OCI-LY3 (cell line): ENCODE results near the gene NPHP4.

Experiments used
- EZH2phosphoT487 ChIP-seq: fragments of 200-600 bp; shearing (Covaris generic); IDR thresholded peaks from 2 replicates; pipeline ENCODE4 v1.6.1; 2018; ENCODE audit warnings: antibody characterized with exemption, mixed run types, low read depth
- TF ChIP-seq, protein P1 (sequence below): fragments of 200-600, 300-600 bp; sonication (generic); IDR thresholded peaks from 2 replicates; pipeline ENCODE4 v1.5.1; 2014; ENCODE audit warnings: antibody characterized with exemption, low read length, low read depth

DNA sequence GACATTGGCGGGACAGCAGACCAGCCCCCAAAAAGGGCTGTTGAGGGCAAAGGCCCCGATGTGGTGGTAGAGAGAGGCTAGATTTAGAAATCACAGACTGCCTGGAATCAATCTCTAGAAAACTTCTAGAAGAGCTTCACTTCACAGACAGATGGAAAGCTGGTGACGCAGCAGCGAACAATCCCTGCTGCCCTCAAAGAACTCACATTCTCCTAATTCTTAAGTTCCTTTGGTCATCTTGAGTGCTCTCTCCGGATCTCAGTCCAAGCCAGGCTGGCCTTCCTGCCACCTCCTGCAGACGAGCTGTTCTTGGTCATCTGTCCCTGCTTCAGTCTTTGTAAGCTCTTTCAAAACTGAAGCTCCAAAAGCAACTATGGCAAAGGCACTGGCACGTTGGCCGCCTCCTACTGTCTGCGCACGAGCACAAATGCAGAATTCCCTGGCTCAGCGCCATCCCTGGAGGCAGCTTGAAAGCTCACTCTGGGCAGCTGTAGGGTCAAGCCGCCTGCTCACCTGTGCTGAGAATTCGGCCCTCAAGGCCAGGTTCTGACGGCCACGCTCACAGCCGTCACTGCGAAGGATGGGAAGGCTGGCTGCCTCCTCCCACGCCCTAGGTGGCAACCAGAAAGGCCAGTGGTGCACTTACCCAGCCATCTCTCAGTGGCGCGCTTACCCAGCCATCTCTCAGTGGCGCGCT is 110.6 kb downstream of the NPHP4 start:
- TF ChIP-seq, protein P1, sequence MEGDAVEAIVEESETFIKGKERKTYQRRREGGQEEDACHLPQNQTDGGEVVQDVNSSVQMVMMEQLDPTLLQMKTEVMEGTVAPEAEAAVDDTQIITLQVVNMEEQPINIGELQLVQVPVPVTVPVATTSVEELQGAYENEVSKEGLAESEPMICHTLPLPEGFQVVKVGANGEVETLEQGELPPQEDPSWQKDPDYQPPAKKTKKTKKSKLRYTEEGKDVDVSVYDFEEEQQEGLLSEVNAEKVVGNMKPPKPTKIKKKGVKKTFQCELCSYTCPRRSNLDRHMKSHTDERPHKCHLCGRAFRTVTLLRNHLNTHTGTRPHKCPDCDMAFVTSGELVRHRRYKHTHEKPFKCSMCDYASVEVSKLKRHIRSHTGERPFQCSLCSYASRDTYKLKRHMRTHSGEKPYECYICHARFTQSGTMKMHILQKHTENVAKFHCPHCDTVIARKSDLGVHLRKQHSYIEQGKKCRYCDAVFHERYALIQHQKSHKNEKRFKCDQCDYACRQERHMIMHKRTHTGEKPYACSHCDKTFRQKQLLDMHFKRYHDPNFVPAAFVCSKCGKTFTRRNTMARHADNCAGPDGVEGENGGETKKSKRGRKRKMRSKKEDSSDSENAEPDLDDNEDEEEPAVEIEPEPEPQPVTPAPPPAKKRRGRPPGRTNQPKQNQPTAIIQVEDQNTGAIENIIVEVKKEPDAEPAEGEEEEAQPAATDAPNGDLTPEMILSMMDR, result no peak
- no peak for TF ChIP-seq EZH2phosphoT487
